Measurements from ENCODE around the gene URI1. TPM values are rescaled to one million over a fixed set of nuclear protein-coding genes. Genes with fewer than 3 reads are reported as not detected.

The URI1 gene
- total RNA-seq, 2 donors from 2014 or later = 37.9 to 41.4 TPM

DNA sequence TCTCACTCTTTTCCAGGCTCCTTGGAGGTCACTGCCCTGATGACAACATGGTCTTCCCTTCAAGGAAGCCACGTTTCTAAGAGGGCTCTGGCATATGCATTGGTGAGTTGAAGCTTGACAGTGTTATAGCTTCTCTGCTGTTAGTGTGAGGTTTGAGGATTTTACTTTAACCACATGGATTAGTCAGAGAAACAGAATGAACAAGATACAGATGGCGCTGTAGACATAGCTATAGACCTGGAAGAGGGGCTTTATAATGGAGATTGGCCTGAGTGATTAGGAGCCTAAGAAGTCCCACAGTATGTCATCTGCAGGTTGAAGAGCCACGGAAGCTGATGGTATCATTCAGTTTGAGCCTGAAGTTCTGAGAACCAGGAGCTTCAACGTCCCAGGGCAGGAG, 18.4 kb upstream of the URI1 start:
- TF ChIP-seq, protein P1, sequence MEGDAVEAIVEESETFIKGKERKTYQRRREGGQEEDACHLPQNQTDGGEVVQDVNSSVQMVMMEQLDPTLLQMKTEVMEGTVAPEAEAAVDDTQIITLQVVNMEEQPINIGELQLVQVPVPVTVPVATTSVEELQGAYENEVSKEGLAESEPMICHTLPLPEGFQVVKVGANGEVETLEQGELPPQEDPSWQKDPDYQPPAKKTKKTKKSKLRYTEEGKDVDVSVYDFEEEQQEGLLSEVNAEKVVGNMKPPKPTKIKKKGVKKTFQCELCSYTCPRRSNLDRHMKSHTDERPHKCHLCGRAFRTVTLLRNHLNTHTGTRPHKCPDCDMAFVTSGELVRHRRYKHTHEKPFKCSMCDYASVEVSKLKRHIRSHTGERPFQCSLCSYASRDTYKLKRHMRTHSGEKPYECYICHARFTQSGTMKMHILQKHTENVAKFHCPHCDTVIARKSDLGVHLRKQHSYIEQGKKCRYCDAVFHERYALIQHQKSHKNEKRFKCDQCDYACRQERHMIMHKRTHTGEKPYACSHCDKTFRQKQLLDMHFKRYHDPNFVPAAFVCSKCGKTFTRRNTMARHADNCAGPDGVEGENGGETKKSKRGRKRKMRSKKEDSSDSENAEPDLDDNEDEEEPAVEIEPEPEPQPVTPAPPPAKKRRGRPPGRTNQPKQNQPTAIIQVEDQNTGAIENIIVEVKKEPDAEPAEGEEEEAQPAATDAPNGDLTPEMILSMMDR (IDR thresholded peaks at IDR 0.05) = no peak
- no peak overlapping the region for H3K9ac ChIP-seq (ENCODE audit: low read depth in 2 of 2, low read length in 2 of 2)
- intact Hi-C loops (cut with DNase I) = no loop called here

DNA sequence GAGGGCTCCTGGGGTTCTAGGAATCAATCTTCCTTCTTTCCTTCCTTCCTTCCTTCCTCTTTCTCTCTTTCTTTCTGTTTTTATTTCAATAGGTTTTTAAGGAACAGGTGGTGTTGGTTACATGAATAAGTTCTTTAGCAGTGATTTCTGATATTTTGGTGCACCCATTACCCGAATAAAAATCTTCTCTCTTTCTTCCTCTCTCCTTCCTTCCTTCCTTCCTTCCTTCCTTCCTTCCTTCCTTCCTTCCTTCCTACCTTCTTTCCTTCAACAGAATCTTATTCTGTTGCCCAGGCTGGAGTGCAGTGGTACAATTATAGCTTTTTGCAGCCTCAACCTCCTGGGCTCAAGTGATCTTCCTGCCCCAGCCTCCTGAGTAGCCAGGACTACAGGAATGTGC, 16.0 kb upstream of the URI1 start:
- H3K4me1 ChIP-seq = no peaks in the 10 kb centered on the region
- TF ChIP-seq, protein P1 (IDR thresholded peaks at IDR 0.05) = no peak
- intact Hi-C loops (cut with DNase I) = no loop called here

More for the DNA sequence above, 18.4 kb upstream of the URI1 start:
- Histone ChIP-seq H3K27ac (no peak overlapping the region), H3K36me3 (no peaks in the 10 kb centered on the region), H3K4me3 (no peak overlapping the region), H3K4me1 (no peaks in the 10 kb centered on the region), H3K27me3 (no peaks in the 10 kb centered on the region), H3K9me3 (no peaks in the 10 kb centered on the region)
- DNase-seq = no peak

DNA sequence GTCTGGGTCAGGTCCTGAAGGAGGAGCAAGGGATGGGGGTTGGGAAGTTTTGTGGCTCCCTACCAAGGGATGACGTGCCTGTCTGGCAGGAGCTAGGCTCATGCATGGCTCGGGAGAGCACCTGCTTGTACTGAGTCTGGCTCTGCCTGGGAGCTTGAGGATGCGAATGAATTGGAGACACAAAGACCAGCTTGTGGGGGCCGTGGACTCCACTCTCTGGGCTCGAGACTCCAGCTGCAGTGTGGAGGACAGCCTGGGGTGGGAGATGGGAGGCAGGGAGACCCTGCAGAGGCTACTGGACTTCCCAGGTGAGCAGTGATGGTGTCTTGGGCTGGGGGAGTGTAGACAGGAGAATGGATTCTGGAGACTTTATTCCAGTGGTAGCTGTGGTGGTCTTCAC, 15.2 kb upstream of the URI1 start:
- H3K36me3 ChIP-seq = no peaks in the 10 kb centered on the region
- H3K4me3 ChIP-seq = no peak overlapping the region
- H3K9me3 ChIP-seq = no peaks in the 10 kb centered on the region
- H3K9ac ChIP-seq (ENCODE audit: low read depth in 2 of 2, low read length in 2 of 2) = no peak overlapping the region
- intact Hi-C loops (cut with DNase I) = no loop called here
- H3K4me1 ChIP-seq = no peaks in the 10 kb centered on the region
- TF ChIP-seq, protein P1 (IDR thresholded peaks at IDR 0.05) = no peak
- H3K27ac ChIP-seq = no peak overlapping the region
- no peak for DNase-seq
- no peaks in the 10 kb centered on the region for H3K27me3 ChIP-seq

More for the DNA sequence above, 16.0 kb upstream of the URI1 start:
- DNase-seq = no peak
- H3K27ac ChIP-seq = no peak overlapping the region
- no peaks in the 10 kb centered on the region for H3K9me3 ChIP-seq
- no peak overlapping the region for H3K9ac ChIP-seq (ENCODE audit: low read depth in 2 of 2, low read length in 2 of 2)
- no peaks in the 10 kb centered on the region for H3K27me3 ChIP-seq
- H3K4me3 ChIP-seq = no peak overlapping the region
- no peaks in the 10 kb centered on the region for H3K36me3 ChIP-seq

DNA sequence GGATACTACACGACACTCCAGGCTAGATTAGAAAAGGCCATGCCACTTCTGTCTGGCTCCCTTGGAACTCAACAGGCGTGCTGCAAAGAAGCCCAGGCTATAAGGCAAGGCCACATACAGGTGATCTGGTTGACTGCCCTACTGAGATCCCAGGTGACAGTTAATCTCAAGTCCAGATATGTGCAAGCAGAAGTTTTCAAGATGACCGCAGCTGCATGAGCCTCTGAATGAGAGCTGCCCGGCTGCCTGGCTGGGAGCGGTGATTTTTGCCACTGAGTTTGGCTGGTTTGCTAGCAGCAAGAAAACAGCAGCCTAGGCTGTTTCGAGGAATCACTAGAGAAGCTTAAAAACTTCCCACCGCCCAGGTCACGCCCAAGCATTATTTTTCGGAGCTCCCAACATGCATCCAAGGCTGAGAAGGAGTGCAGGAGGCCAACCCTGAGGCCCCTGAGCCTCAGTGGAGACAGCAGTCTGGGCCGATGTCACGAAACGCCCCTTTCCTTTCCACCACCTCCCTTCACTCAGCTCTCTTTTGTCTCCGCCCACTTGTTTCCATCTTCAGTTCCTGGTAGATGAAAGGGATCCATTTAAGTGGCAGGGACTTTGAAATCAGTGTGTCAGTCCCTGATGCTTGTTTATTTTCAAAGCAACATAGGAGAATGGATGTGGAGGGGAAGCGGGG, 14.0 kb upstream of the URI1 start:
- TF ChIP-seq, protein P1 (IDR thresholded peaks at IDR 0.05) = no peak
- intact Hi-C loops (cut with DNase I) = no loop called here
- no peak overlapping the region for H3K27ac ChIP-seq
- no peak for DNase-seq
- H3K9me3 ChIP-seq = no peaks in the 10 kb centered on the region
- H3K36me3 ChIP-seq = no peaks in the 10 kb centered on the region
- H3K27me3 ChIP-seq = no peaks in the 10 kb centered on the region
- no peaks in the 10 kb centered on the region for H3K4me1 ChIP-seq
- no peak overlapping the region for H3K4me3 ChIP-seq
- no peak overlapping the region for H3K9ac ChIP-seq (ENCODE audit: low read depth in 2 of 2, low read length in 2 of 2)

DNA sequence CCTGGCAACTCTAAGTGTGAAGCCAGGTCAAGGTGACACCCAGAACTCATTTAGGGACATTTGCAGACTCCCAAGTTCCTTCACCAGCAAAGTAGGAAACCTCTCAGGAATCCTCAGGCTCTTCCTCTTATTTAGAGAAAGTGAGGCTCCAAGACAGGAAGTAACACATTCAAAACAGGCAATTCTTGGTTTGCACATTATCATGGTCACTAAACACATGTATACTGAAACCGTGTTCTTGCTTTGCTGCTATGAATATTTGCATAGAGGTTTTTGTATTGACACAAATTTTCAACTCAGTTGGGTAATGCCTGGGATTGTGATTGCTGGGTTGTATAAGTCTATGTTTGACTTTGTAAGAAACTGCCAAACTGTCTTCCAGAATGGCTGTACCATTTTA, 13.2 kb upstream of the URI1 start:
- no peak overlapping the region for H3K9ac ChIP-seq (ENCODE audit: low read depth in 2 of 2, low read length in 2 of 2)
- H3K36me3 ChIP-seq = no peaks in the 10 kb centered on the region
- TF ChIP-seq, protein P1 (IDR thresholded peaks at IDR 0.05) = no peak
- no peaks in the 10 kb centered on the region for H3K9me3 ChIP-seq
- no peak for DNase-seq
- H3K4me3 ChIP-seq = no peak overlapping the region
- H3K27ac ChIP-seq = no peak overlapping the region
- intact Hi-C loops (cut with DNase I) = no loop called here
- H3K4me1 ChIP-seq = no peaks in the 10 kb centered on the region
- no peaks in the 10 kb centered on the region for H3K27me3 ChIP-seq

All from colonic mucosa (tissue), 4 donors.